OCI-LY7 (cell line): ENCODE data around the gene RNGTT. TPM values are rescaled to one million over a fixed set of nuclear protein-coding genes. Genes with fewer than 3 reads are reported as not detected.

Source experiments
- BruUV-seq: library from RNA; stranded (reverse); fragments of 400-500 nt; replicated peaks from 2 replicates; lab custom pipeline; 2021; lab: Mats Ljungman, UMichigan
- CTCF ChIA-PET: fragments of 300-600 bp; sonication (Branson Sonifier 250); formaldehyde crosslinking; loops from one replicate; lab custom pipeline; 2022; ENCODE audit warnings: antibody characterized with exemption; ENCODE audit not compliant: unreplicated experiment; lab: Charles Lee
- POLR2A ChIA-PET: fragments of 300-600 bp; sonication (Branson Sonifier 250); formaldehyde crosslinking; loops from one replicate; lab custom pipeline; 2022; ENCODE audit warnings: antibody characterized with exemption; lab: Charles Lee
- DNase-seq: peaks from one replicate; pipeline ENCODE4 v3.0.0-alpha.2; 2015; ENCODE audit warnings: low spot score
- H2AFZ ChIP-seq: fragments of 200-600 bp; sonication (generic), shearing (Covaris generic); 2 replicates; pipeline ENCODE4 v1.6.1; 2014; ENCODE audit warnings: mild to moderate bottlenecking, antibody characterized with exemption, low read length, moderate library complexity
- H3K27ac ChIP-seq: fragments of 200-600 bp; sonication (generic); 2 replicates; pipeline ENCODE4 v1.5.1; 2014; ENCODE audit warnings: mixed run types, low read depth, mild to moderate bottlenecking, moderate library complexity, low read length, inconsistent platforms; ENCODE audit not compliant: poor library complexity, severe bottlenecking
- H3K36me3 ChIP-seq: fragments of 200-600 bp; sonication (generic); 2 replicates; pipeline ENCODE4 v1.6.1; 2014; ENCODE audit warnings: mild to moderate bottlenecking, antibody characterized with exemption, low read length, moderate library complexity, mixed read lengths; ENCODE audit not compliant: insufficient read depth
- H3K4me1 ChIP-seq: fragments of 200-600 bp; sonication (generic); 2 replicates; pipeline ENCODE4 v1.5.1; 2014; ENCODE audit warnings: mild to moderate bottlenecking, low read length; ENCODE audit not compliant: insufficient read depth, poor library complexity, severe bottlenecking
- H3K4me2 ChIP-seq: fragments of 200-600 bp; sonication (generic); 2 replicates; pipeline ENCODE4 v1.6.1; 2014; ENCODE audit warnings: mild to moderate bottlenecking, low read length
- H3K4me3 ChIP-seq: fragments of 200-600 bp; sonication (generic); 2 replicates; pipeline ENCODE4 v1.5.1; 2014; ENCODE audit warnings: mild to moderate bottlenecking, low read depth, low read length; ENCODE audit not compliant: poor library complexity, severe bottlenecking
- H3K79me2 ChIP-seq: fragments of 200-600 bp; sonication (generic); 2 replicates; pipeline ENCODE4 v1.6.1; 2016; ENCODE audit warnings: low read depth, mild to moderate bottlenecking, low read length, moderate library complexity, mixed read lengths; ENCODE audit not compliant: insufficient read depth
- H3K9me2 ChIP-seq: fragments of 200-600 bp; sonication (generic); 2 replicates; pipeline ENCODE4 v1.6.1; 2016; ENCODE audit warnings: mild to moderate bottlenecking, low read length, mixed read lengths; ENCODE audit not compliant: insufficient read depth
- H3K9me3 ChIP-seq: fragments of 200-600 bp; sonication (generic); 2 replicates; pipeline ENCODE4 v1.6.1; 2014; ENCODE audit warnings: mild to moderate bottlenecking, mixed run types, low read length, mixed read lengths
- H4K20me1 ChIP-seq: fragments of 200-600 bp; sonication (generic); 2 replicates; pipeline ENCODE4 v1.6.1; 2014; ENCODE audit warnings: mild to moderate bottlenecking, antibody characterized with exemption, low read length, moderate library complexity, mixed read lengths; ENCODE audit not compliant: insufficient read depth
- CTCF ChIP-seq: fragments of 200-600 bp; sonication (generic); conservative IDR thresholded peaks from 2 replicates; pipeline ENCODE4 v1.5.1; 2014; ENCODE audit warnings: mild to moderate bottlenecking, antibody characterized with exemption, low read length, moderate library complexity, mixed read lengths
- EZH2phosphoT487 ChIP-seq: fragments of 200-600 bp; sonication (generic); IDR thresholded peaks from 2 replicates; pipeline ENCODE4 v1.6.1; 2018; ENCODE audit warnings: low read depth, borderline replicate concordance, mild to moderate bottlenecking, mixed run types, antibody characterized with exemption, low read length, moderate library complexity, mixed read lengths
- intact Hi-C: fragments of 100-400 bp; cut with micrococcal nuclease; formaldehyde crosslinking; loops from one replicate; pipeline ENCODE4 v1.10.0; 2022; ENCODE audit not compliant: unreplicated experiment
- total RNA-seq, 2 experiments: library from RNA; depleted of rRNA in 1 of 2; stranded (reverse); fragments of >200 nt in 1 of 2; shearing (Covaris generic) in 1 of 2; gene quantifications; 2 replicates each; pipeline ENCODE4 v1.2.3, GENCODE V29; 2014 to 2022

RNGTT gene
- total RNA-seq, 2 experiments from 2014 or later = 38.2 to 41.7 TPM

GRCh38 chr6:88982720-88983119 is 19.3 kb upstream of the RNGTT start:
- Histone ChIP-seq H3K9me2 (no peaks in the 10 kb centered on the region), H3K9me3 (no peaks in the 10 kb centered on the region), H2AFZ (no peak overlapping the region), H4K20me1 (no peaks in the 10 kb centered on the region), H3K36me3 (no peaks in the 10 kb centered on the region), H3K4me1 (no peaks in the 10 kb centered on the region), H3K79me2 (no peaks in the 10 kb centered on the region), H3K4me3 (no peak overlapping the region), H3K4me2 (no peak overlapping the region), H3K27ac (no peak overlapping the region)
- intact Hi-C loops = loop anchor here (1.0 to 2.0 kb wide), 4 partner anchors 98 to 386 kb away; partner anchors contain the start of gene PNRC1
- ChIA-PET POLR2A (interaction anchor here (0.7 to 1.5 kb wide), 7 partner anchors 19 to 385 kb away, joined by 3 to 4 read pairs (median 3); partner anchors contain the start of genes PM20D2, PNRC1 and RNGTT), CTCF (interaction anchor here (0.6 to 0.8 kb wide), 2 partner anchors 18 to 307 kb away, joined by 3 read pairs; no protein-coding TSS in a partner anchor)
- TF ChIP-seq CTCF (peak; percentile 98), EZH2phosphoT487 (no peak)
- DNase-seq = peak; percentile 72
- no TSS peak for BruUV-seq

- no peak overlapping the region for H3K4me3 ChIP-seq
- no peaks in the 10 kb centered on the region for H3K9me3 ChIP-seq
- peak; percentile 13 for DNase-seq
- intact Hi-C loops = loop anchor here (10.0 kb wide), 1 partner anchor 639 kb away; no protein-coding TSS in a partner anchor
- H3K4me1 ChIP-seq = no peaks in the 10 kb centered on the region
- H4K20me1 ChIP-seq = no peaks in the 10 kb centered on the region
- no peaks in the 10 kb centered on the region for H3K36me3 ChIP-seq
- ChIA-PET CTCF (no interaction called here), POLR2A (no interaction called here)
- H3K27ac ChIP-seq = no peak overlapping the region
- BruUV-seq = no TSS peak
- H3K9me2 ChIP-seq = no peaks in the 10 kb centered on the region
- no peak overlapping the region for H3K4me2 ChIP-seq
- TF ChIP-seq CTCF (peak; percentile 66), EZH2phosphoT487 (no peak)
- H2AFZ ChIP-seq = no peak overlapping the region
- no peaks in the 10 kb centered on the region for H3K79me2 ChIP-seq
These were observed 12.0 kb upstream of the RNGTT start for GRCh38 chr6:88975369-88975768.
